GM21717 (cell line): ENCODE results near the gene CDH16.
"Not testable (repeated sequence)": the region's sequence is repeated elsewhere in the genome, so short reads cannot be mapped to it uniquely, and the experiment has no call there.

Experiments used
- ATAC-seq: cut with Tn5 transposase; IDR thresholded peaks from one replicate; pipeline ENCODE4 v1.9.1; 2021; ENCODE audit warnings: mild to moderate bottlenecking, moderate library complexity; ENCODE audit not compliant: unreplicated experiment

CDH16 gene, protein sequence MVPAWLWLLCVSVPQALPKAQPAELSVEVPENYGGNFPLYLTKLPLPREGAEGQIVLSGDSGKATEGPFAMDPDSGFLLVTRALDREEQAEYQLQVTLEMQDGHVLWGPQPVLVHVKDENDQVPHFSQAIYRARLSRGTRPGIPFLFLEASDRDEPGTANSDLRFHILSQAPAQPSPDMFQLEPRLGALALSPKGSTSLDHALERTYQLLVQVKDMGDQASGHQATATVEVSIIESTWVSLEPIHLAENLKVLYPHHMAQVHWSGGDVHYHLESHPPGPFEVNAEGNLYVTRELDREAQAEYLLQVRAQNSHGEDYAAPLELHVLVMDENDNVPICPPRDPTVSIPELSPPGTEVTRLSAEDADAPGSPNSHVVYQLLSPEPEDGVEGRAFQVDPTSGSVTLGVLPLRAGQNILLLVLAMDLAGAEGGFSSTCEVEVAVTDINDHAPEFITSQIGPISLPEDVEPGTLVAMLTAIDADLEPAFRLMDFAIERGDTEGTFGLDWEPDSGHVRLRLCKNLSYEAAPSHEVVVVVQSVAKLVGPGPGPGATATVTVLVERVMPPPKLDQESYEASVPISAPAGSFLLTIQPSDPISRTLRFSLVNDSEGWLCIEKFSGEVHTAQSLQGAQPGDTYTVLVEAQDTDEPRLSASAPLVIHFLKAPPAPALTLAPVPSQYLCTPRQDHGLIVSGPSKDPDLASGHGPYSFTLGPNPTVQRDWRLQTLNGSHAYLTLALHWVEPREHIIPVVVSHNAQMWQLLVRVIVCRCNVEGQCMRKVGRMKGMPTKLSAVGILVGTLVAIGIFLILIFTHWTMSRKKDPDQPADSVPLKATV

DNA sequence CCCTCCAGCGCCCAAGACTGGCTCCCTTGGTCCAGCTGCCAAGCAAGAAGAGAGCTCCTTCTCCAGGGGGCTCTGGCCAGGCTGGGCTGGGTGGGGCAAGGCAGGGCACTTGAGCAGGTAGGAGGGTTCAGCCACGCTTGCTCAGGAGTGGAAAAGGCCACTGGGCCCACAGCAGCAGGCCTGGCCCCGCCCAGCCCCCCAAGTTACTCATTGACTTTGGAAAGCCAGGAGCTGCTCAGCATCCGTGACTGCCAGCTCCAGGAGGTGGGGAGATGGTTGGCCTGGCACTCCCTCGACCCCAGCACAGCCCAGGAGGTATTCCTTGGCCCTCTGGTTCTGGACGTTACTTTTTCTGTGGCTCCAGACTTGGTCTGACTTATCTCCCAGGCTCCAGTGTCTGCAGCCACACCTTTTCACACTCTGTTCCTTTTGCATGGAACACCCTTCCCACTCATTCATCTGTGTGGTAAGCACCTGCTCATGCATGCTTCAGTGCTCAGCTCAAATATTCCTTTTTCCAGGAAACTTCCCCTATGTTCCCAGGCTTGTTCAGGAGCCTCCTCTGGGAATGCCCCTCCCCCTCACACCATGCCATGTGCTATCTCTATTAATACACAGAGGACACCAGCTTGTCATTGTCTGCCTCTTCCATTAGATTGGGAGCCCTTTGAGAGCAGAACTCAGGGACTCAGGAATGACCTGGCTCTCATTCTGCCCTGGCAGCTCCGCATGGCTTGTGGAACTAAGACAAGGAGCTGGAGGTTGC lies at the start of gene CDH16:
TSS of gene CDH16 (minus strand) at position 83 of the 766 bp plus-strand sequence. CDS start 820 bp downstream, outside the sequence.
- no peak for ATAC-seq

DNA sequence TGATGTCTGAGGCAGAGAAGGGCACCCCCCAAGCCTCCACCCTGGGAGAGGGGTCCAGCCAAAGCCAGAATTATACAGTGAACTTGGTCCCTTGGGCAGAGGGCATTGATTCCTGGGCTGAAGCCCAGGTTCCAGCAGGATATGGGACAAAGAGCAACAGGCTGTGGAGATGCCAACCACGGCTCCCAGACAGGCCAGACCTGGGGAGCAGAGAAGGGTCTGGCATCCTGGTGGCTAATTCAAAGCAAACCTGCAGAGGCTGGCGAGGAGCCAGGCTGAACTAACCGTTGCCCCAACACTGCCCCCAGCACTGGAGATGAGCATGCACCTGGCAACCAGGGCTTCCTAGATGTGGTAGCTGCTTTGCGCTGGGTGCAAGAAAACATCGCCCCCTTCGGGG lies 45.4 kb upstream of the CDH16 start:
- ATAC-seq: no peak

DNA sequence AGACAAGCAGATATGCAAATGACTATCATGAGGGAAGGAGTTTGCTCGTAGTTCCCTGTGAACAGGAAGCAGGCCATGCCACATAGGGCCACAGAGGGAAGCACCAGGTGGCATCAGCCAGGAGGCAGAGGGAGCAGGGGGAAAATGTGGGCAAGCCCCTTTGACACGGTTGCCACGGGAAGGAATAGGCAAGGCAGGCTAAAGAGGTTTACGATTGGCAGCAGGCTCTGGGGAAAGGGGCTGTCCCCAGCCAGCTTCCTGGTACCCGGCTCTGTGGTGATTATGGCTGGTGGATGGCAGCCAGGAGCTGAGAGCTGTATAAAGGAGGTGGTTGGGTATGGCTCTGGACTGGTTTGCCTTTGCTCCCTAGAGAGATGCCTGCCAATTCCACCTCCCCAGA lies 43.2 kb upstream of the CDH16 start:
- ATAC-seq: no peak

DNA sequence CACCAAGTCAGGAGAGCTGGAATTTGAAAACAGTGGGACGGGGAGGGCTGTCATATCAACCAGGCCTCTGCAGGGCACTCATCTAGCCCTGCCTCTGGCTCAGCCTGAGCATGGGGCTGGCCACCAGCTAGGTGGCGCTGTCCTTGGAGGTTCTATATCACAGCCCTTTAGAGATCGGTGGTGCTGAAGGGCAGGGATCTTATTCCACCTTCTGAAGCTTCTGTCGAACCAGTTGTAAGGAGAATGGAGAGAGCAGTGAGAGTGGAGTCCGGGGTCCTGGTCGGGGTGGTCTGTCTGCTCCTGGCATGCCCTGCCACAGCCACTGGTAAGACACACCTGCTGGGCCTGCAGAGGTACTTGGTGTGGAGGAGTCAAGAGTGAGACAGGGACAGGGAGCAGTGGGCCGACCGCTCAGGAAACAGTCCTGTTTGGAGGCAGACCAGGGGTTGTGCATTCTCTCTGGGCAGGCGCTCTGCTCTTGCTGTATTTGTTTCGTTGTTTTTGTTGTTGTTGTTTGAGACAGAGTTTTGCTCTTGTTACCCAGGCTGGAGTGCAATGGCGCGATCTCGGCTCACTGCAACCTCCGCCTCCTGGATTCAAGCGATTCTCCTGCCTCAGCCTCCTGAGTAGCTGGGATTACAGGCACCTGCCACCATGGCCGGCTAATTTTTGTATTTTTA lies 42.5 kb upstream of the CDH16 start, which contains the start of gene CES3:
TSS of gene CES3 (plus strand) at position 202 of the 680 bp plus-strand sequence. CDS start at position 244, 42 bp downstream.
- peak; percentile 69 for ATAC-seq

DNA sequence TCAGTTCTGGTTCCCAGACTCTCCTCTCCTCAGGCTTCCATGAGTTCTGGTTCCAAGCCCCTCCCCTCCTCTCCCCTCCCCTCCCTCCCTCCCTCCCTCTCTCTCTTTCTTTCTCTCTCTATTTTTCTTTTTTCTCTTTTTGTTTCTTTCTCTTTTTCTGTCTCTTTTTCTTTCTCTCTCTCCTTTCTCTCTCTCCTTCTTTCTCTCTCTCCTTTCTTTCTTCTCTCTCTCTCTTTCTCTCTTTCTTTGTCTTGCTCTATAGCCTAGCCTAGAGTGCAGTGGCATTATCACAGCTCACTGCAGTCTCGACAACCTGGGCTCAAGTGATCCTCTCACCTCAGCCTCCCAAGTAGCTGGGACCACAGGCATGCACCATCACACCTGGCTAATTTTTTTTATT lies 41.6 kb upstream of the CDH16 start:
- no peak for ATAC-seq

DNA sequence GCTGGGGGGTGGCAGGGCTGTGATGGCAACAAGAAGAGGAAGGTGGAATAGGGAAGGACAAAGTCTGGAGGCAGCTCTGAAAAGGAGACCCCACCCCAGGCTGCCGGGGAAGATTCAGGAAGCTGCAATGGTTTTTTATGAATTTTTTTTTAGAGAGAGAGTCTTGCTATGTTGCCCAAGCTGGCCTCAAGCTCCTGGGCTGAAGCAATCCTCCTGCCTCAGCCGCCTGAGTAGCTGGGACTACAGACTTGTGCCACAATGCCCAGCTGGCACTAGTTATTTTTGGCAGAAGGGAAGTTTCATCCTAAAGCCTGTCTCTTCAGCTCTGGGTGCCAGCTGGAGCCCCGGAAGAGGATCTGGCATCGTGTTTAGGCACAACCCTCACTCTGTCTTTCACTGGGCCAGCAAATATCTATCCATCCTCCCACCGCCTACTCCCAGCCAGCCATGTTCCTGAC lies 41.0 kb upstream of the CDH16 start:
- no peak for ATAC-seq

DNA sequence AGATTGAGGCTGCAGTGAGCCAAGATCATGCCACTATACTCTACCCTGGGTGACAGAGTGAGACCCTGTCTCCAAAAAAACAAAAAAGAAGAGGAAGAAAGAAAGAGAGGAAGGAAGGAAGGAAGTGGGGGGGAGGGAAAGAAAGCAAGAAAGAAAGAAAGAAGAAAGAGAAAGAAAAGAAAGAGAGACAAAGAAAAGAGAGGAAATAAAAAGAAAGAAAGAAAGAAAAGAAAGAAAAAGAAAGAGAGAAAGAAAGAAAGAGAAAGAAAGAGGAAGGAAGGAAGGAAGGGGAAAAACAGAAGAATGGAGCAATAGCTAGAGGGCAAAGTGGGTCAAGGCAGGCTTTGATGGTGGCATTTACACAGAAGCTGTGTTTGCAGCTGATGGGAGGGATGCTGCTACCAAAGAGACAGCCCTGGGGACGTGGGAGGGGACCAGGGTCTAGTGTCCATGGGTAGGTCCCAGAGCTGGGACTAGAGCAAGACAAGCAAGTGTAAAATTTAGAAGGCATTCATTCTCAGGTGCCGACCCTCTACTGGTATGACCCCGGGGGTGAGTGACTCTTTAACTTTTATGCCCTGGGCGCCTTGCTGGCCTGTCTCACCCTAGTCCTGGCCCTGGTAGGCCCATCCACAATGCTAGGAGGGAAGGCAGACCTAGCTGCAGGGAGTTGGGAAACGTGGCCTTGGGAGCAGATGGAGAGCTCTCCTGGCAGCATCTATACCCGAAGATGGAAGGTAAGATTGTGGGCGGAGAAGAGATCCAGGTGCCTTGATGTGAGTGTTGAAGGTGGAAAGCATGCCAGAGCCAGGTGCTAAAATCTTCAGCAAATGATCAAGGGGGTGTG lies 40.4 kb upstream of the CDH16 start:
- ATAC-seq: no peak

DNA sequence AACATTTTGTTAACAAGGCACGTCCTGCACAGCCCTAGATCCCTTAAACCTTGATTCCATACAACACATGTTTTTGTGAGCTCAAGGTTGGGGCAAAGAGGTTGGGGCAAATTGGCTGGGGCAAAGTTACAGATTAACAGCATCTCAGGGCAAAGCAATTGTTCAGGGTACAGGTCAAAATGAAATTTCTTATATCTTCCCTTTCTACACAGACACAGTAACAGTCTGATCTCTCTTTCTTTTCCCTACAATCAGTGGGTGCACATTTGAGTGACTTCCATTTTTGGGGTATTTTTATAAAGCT lies 37.4 kb upstream of the CDH16 start:
- not testable (repeated sequence) for ATAC-seq

DNA sequence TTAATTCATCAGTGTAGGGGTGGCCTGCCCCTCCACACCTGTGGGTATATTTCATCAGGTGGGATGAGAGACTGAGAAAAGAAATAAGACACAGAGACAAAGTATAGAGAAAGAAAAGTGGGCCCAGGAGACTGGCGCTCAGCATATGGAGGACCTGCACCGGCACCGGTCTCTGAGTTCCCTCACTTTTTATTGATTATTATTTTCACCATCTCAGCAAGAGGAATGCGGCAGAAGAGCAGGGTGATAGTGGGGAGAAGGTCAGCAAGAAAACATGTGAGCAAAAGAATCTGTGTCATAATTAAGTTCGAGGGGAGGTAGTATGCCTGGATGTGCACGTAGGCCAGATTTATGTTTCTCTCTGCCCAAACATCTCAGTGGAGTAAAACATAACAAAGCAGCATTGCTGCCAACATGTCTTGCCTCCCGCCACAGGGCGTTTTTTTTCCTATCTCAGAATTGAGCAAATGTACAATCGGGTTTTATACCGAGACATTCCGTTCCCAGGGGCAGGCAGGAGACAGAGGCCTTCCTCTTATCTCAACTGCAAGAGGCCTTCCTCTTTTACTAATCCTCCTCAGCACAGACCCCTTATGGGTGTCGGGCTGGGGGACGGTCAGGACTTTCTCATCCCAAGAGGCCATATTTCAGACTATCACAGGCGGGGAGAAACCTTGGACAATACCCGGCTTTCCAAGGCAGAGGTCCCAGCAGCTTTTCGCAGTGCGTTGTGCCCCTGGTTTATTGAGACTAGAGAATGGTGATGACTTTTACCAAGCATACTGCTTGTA lies 36.9 kb upstream of the CDH16 start:
- not testable (repeated sequence) for ATAC-seq

DNA sequence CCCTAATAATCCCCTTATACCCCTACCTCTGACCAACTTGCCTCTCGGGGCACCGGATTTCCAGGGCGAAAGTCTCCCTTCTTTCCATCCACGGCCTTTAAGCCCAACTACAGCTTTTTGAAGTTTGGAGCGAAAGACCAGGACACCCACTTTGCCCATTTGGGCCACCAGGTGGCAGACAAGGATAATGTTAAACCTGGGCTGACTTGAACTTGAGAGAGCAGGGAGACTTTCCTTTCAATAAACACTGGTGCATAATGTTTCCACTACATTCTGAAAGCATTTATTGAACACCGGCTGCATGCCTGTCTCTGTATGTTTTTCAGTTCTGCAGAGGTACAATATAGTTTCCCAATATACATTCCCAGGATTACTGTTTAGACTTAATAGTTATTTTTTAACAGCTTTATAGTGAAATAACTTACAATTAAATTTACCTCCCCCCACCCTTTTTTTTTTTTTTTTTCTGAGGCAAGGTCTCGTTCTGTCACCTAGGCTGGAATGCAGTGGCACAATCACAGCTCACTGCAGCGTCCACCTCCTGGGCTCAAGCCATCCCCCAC lies 35.5 kb upstream of the CDH16 start:
- peak; percentile 43 for ATAC-seq

DNA sequence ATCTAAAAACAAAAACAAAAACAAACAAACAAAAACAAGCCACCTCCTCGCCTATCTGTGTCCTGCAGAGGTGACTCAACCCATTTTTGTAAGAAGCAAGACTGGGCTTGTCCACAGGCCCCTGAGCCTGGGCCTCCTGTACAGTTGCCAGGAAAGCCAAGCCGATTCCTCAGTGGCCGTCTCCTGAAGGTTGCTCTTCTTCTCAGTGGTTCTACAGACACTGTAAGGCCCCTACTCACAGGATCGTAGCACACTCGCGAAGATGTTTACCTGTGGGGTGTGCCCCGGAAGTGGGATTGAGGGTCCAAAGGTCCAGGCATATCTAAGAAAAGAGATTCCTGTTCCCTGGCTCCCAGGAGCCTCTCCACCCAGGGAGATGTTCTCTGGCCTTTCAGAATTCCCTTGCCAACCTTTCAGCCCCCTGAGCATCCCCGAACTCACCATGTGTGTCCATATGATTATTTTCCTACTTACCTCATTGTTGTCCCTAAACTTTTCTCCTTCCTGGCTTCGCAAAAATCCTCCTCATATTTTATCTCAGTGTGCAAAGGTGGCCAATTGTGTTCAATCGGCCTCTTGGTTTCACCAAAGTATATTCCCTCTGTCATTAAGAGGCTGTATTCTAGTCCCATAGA lies 34.9 kb upstream of the CDH16 start:
- ATAC-seq: no peak

DNA sequence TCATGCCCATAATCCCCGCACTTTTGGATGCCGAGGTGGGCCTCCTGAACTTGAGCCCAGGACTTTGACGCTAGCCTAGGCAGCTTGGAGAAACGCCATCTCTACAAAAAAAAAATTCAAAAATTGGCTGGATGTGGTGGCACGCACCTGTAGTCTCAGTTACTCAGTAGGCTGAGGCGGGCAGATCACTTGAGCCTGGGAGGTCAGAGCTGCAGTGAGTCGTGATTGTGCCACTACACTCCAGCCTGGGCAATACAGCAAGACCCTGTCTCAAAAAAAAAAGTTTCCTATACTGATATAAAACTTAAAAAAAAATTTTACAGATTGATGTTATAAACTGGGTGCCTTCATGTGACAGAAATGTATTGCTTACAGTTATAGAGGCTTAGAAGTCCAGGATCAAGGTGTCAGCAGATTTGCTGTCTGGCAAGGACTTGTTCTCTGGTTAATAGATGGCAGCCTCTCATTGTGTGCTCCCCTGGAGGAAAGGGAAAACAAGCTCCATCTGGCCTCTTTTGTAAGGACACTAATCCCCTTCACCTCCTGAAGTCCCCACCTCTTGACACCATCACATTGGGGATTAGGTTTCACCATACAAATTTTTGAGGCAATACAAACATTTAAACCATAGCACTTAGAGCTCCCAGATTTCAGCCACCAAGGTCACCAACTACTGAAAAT lies 33.9 kb upstream of the CDH16 start:
- ATAC-seq: no peak

DNA sequence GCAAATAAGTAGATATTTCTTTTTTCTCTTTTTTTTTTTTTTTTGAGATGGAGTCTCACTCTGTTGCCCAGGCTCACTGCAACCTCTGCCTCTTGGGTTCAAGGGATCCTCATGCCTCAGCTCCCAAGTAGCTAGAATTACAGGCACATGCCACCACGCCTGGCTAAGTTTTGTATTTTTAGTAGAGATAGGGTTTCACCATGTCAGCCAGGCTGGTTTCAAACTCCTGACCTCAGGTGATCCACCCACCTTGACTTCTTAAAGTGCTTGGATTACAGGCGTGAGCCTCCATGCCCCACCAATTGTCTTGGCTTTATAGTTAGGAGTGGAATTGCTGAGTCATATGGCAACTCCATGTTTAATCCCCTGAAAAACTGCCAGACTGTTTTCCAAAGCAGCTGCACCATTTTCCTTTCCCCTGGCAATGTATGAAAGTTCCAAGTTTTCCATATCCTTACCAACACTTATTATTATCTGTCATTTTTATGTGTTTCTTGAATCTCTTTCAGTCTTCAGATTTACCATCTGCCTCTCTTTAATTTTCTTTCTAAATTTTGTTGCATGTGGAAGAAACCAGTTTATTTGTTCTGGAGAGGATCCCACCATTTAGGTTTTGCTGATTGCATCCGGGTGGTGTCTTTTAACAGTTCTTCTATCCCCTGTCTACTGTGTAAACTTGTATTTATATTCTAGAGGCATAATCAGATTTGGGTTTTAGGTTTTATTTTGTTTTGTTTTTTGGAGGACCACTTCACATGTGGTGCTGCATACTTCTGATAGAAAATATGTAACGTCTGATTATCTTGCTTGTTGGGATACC lies 32.5 kb upstream of the CDH16 start:
- no peak for ATAC-seq

DNA sequence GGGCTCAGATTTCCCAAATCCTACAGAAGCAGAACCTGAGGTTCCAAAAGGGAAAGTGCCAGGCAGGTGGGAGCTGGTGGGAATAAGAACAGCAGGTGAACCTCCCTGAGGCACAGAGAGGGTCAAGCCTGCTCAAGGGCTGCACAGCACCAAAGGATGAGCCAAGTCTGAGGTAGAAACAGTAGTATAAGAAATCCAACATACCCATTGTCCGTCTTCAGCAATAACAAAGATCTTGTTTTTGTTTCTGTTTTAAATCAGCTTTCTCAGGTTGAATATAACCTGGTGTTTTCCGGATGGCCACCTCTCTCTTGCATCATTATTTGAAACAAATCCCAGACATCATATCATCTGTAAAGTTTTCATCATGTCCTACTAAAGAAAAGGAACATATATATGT lies 31.8 kb upstream of the CDH16 start:
- no peak for ATAC-seq

DNA sequence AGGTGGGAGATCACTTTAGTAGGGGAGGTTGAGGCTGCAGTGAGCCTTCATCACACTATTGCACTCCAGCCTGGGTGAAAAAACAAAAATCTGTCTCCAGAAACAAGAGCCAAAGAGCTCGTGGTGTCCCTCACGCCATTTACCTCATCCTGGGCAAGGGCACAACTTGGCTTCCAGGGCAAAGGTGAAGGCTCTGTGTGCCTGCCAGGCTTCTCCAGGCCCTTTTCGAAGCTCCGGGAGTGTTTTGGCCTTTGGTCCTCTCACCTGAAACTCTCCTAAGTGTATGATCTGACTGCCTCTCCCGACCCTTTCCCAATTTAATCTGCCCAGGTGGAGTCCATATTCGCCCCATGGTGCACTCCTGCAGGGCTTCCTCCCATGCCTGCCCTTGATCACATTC lies 30.8 kb upstream of the CDH16 start:
- ATAC-seq: no peak

DNA sequence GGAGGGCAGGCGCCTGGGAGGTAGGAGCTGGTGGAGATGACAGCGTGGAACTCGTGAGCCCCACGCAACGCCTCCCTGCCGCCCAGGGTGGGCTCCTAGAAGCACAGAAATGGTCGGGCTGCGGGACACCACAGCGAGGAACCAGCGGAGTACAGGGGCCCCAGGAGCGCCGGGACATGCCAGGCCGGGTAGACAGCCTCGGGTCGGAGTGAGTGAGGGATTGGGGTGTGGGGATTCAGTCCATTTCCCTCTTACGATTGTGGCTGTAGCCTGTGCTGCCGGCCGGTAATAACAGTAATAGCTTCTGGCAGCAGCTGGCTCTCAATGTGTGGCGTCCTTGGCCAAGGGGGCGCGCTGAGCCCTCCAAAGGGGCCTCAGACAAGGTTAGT lies 30.1 kb upstream of the CDH16 start:
- ATAC-seq: no peak
